ENCODE measurements around the gene UBE2J2.

- TF ChIP-seq, protein P1, sequence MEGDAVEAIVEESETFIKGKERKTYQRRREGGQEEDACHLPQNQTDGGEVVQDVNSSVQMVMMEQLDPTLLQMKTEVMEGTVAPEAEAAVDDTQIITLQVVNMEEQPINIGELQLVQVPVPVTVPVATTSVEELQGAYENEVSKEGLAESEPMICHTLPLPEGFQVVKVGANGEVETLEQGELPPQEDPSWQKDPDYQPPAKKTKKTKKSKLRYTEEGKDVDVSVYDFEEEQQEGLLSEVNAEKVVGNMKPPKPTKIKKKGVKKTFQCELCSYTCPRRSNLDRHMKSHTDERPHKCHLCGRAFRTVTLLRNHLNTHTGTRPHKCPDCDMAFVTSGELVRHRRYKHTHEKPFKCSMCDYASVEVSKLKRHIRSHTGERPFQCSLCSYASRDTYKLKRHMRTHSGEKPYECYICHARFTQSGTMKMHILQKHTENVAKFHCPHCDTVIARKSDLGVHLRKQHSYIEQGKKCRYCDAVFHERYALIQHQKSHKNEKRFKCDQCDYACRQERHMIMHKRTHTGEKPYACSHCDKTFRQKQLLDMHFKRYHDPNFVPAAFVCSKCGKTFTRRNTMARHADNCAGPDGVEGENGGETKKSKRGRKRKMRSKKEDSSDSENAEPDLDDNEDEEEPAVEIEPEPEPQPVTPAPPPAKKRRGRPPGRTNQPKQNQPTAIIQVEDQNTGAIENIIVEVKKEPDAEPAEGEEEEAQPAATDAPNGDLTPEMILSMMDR (IDR thresholded peaks at IDR 0.05; ENCODE audit: low read depth, low read length) = no peak
- TF ChIP-seq EZH2phosphoT487 (IDR thresholded peaks at IDR 0.05; ENCODE audit: low read depth) = no peak
Observed at GRCh38 chr1:1211541-1212441, 61.9 kb downstream of the UBE2J2 start.

Measured in OCI-LY3 (cell line).